B cell (primary cell): ENCODE data around the gene CUL1. TPM values are rescaled to one million over a fixed set of nuclear protein-coding genes. Genes with fewer than 3 reads are reported as not detected.

Experiments
- ATAC-seq: fragments of 200-7000 bp; cut with Tn5 transposase; one replicate; pipeline ENCODE4 v1.10.0; 2021; ENCODE audit warnings: low read depth, mild to moderate bottlenecking, moderate number of reproducible peaks, moderate library complexity
- CTCF ChIA-PET: fragments of 350-600 bp; sonication (Branson Sonifier 250); formaldehyde crosslinking; loops from one replicate; lab custom pipeline; 2021; ENCODE audit warnings: antibody characterized with exemption, inconsistent platforms; lab: Charles Lee
- POLR2A ChIA-PET: fragments of 350-600 bp; sonication (Branson Sonifier 250); formaldehyde crosslinking; loops from one replicate; lab custom pipeline; 2021; ENCODE audit warnings: antibody characterized with exemption; lab: Charles Lee
- DNase-seq: peaks from one replicate; pipeline ENCODE4 v3.0.0; 2013
- H2AFZ ChIP-seq: 2 replicates; pipeline ENCODE4 v1.6.1; 2012; ENCODE audit warnings: mild to moderate bottlenecking, low read depth, low read length; ENCODE audit not compliant: insufficient read depth, poor library complexity, severe bottlenecking
- H3K27ac ChIP-seq, 2 donors: 1 replicate in 1 of 2; 2 replicates in 1 of 2; pipeline ENCODE4 v1.5.1; 2012 to 2013; ENCODE audit warnings: low read length in 2 of 2, mild to moderate bottlenecking in 2 of 2, moderate library complexity in 1 of 2
- H3K27me3 ChIP-seq, 4 experiments: fragments of 200-600 bp in 1 of 4; sonication (generic) in 1 of 4; replicated peaks in 1 of 4; 1 replicate in 2 of 4; 2 replicates in 2 of 4; pipeline versions ENCODE4 v1.6.1 to v1.7.0; 2013 to 2016; ENCODE audit warnings: low read length in 3 of 4, mild to moderate bottlenecking in 2 of 4, mixed read lengths in 1 of 4, moderate library complexity in 1 of 4; ENCODE audit not compliant: insufficient read depth in 4 of 4, control insufficient read depth in 3 of 4; ENCODE audit errors: control extremely low read depth in 1 of 4
- H3K36me3 ChIP-seq, 2 experiments: replicated peaks in 1 of 2; 1 replicate in 1 of 2; 2 replicates in 1 of 2; pipeline versions ENCODE4 v1.6.1 to v1.7.1; 2013; ENCODE audit warnings: low read length in 1 of 2; ENCODE audit not compliant: insufficient read depth in 2 of 2, control insufficient read depth in 1 of 2; ENCODE audit errors: control extremely low read depth in 1 of 2, extremely low read depth in 1 of 2
- H3K4me1 ChIP-seq, 2 donors: fragments of 200-600 bp in 1 of 2; sonication (generic) in 1 of 2; 1 replicate in 1 of 2; 2 replicates in 1 of 2; pipeline versions ENCODE4 v1.5.1 to v1.6.1; 2013 to 2017; ENCODE audit warnings: low read length in 2 of 2; ENCODE audit not compliant: control insufficient read depth in 2 of 2, insufficient read depth in 2 of 2
- H3K4me2 ChIP-seq: replicated peaks from 2 replicates; pipeline ENCODE3; 2012; ENCODE audit warnings: mild to moderate bottlenecking, low read depth, low read length; ENCODE audit not compliant: poor library complexity, severe bottlenecking
- H3K4me3 ChIP-seq, 5 experiments: fragments of 200-600 bp in 1 of 5; sonication (generic) in 1 of 5; 1 replicate in 3 of 5; 2 replicates in 2 of 5; pipeline versions ENCODE4 v1.5.1 to v1.7.0; 2011 to 2016; ENCODE audit warnings: low read length in 4 of 5, mild to moderate bottlenecking in 4 of 5, low read depth in 2 of 5, control low read depth in 1 of 5, moderate library complexity in 1 of 5; ENCODE audit not compliant: insufficient read depth in 1 of 5; ENCODE audit errors: control extremely low read depth in 1 of 5, extremely low read depth in 1 of 5
- H3K79me2 ChIP-seq: fragments of 200-600 bp; sonication (generic); one replicate; pipeline ENCODE4 v1.6.0; 2016; ENCODE audit warnings: low read length; ENCODE audit not compliant: control insufficient read depth, insufficient read depth
- H3K9ac ChIP-seq: fragments of 200-600 bp; sonication (generic); 2 replicates; pipeline ENCODE4 v1.6.1; 2017; ENCODE audit warnings: mild to moderate bottlenecking, low read length, moderate library complexity
- H3K9me3 ChIP-seq, 3 donors: one replicate each; pipeline versions ENCODE4 v1.6.1 to v1.7.1; 2013; ENCODE audit warnings: low read length in 2 of 3; ENCODE audit not compliant: control insufficient read depth in 2 of 3, insufficient read depth in 1 of 3; ENCODE audit errors: control extremely low read depth in 1 of 3
- H4K20me1 ChIP-seq: 2 replicates; pipeline ENCODE4 v1.6.0; 2012; ENCODE audit warnings: mild to moderate bottlenecking, low read length; ENCODE audit not compliant: insufficient read depth, control insufficient read depth, poor library complexity, severe bottlenecking
- H3K27ac Mint-ChIP-seq: one replicate; pipeline ENCODE4 v1.8.0; 2021; ENCODE audit warnings: mixed read lengths
- H3K27me3 Mint-ChIP-seq: one replicate; pipeline ENCODE4 v1.8.0; 2021; ENCODE audit warnings: mixed read lengths
- H3K4me1 Mint-ChIP-seq: one replicate; pipeline ENCODE4 v1.8.0; 2021; ENCODE audit warnings: mixed read lengths
- H3K4me3 Mint-ChIP-seq: one replicate; pipeline ENCODE4 v1.8.0; 2021; ENCODE audit warnings: mixed read lengths
- H3K9me3 Mint-ChIP-seq: one replicate; pipeline ENCODE4 v1.8.0; 2022; ENCODE audit warnings: mixed read lengths; ENCODE audit not compliant: insufficient read depth
- CTCF ChIP-seq: fragments of 200-600 bp; IDR thresholded peaks from one replicate; pipeline ENCODE4 v1.8.0; 2022; ENCODE audit warnings: antibody characterized with exemption, mild to moderate bottlenecking
- EZH2 ChIP-seq: IDR thresholded peaks from 2 replicates; pipeline ENCODE4 v1.6.1; 2012; ENCODE audit warnings: borderline replicate concordance, low read depth, mild to moderate bottlenecking, moderate library complexity, low read length; ENCODE audit not compliant: insufficient read depth, poor library complexity, severe bottlenecking
- WGBS: methylation state at CpG from one replicate; pipeline ENCODE4 v1.1.5; 2013; ENCODE audit warnings: missing lambda C conversion rate; ENCODE audit not compliant: insufficient coverage; 5-methylcytosine and 5-hydroxymethylcytosine counted together
- intact Hi-C: fragments of 100-400 bp; cut with micrococcal nuclease; formaldehyde crosslinking; loops from one replicate; pipeline ENCODE4 v1.10.0; 2022
- polyA plus RNA-seq: library from polyadenylated mRNA; depleted of rRNA; stranded (reverse); fragments of >200 nt; gene quantifications from 2 replicates; pipeline ENCODE4 v1.2.3, GENCODE V29; 2012
- total RNA-seq, 2 donors: library from RNA; stranded (reverse); fragments of 120-200 nt in 1 of 2; gene quantifications; 1 replicate in 1 of 2; 2 replicates in 1 of 2; pipeline versions ENCODE4 v1.2.3 to v1.2.4, GENCODE V29; 2013 to 2022

Gene CUL1
- total and polyA plus RNA-seq, 2 donors (not counting 1 experiment from before 2014, with no cell fraction given) = 26.9 to 51.1 TPM

DNA sequence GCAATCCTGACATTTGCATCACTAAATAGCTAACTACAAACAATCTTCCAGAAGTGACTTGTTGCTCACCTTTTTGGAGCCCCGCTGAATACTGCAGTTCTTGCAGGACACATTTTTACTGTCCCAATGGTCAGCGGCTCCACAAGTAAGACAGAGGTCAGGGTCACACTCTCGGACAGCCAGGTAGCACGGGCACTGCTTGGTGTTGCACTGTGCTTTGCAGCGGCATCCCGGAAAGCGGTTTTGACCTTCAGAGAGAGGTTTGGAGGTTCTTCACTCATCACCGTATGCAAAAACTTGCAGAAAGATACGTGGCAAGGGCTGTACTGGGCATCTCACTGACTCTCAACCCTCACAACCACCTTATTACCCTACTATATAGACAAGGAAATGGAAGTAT lies 115.2 kb downstream of the CUL1 start:
- no peaks in the 10 kb centered on the region for H3K9me3 Mint-ChIP-seq
- ATAC-seq = no peak
- no peak overlapping the region for H3K27ac Mint-ChIP-seq
- H3K4me1 Mint-ChIP-seq = peaks cover 35% of the 10 kb centered on the region
- 100% methylated on average over 4 of the region's 9 CpGs for WGBS
- H3K36me3 ChIP-seq = peaks cover 4 to 8% of the 10 kb centered on the region in 2 experiments
- H3K9ac ChIP-seq = no peak overlapping the region
- H3K79me2 ChIP-seq = no peaks in the 10 kb centered on the region
- TF ChIP-seq EZH2 = no peak
- TF ChIP-seq CTCF = no peak
- H3K27me3 Mint-ChIP-seq = no peaks in the 10 kb centered on the region
- H2AFZ ChIP-seq = no peak overlapping the region
- intact Hi-C loops = no loop called here
- no peak for DNase-seq
- H3K4me3 Mint-ChIP-seq = no peak overlapping the region
- ChIA-PET CTCF (no interaction called here), POLR2A (no interaction called here)
- no peaks in the 10 kb centered on the region for H3K27me3 ChIP-seq
- H3K4me1 ChIP-seq = peaks cover 15 to 22% of the 10 kb centered on the region in 2 donors
- no peaks in the 10 kb centered on the region for H3K9me3 ChIP-seq
- no peak overlapping the region for H3K4me3 ChIP-seq
- H3K4me2 ChIP-seq = no peak overlapping the region
- H4K20me1 ChIP-seq = no peaks in the 10 kb centered on the region
- no peak overlapping the region for H3K27ac ChIP-seq

GRCh38 chr7:148814922-148815559 lies 116.3 kb downstream of the CUL1 start:
- Mint-ChIP-seq H3K9me3 (no peaks in the 10 kb centered on the region), H3K4me3 (no peak overlapping the region), H3K27ac (no peak overlapping the region), H3K4me1 (peaks cover 35% of the 10 kb centered on the region), H3K27me3 (no peaks in the 10 kb centered on the region)
- H3K4me1 ChIP-seq = peaks cover 15 to 22% of the 10 kb centered on the region in 2 donors
- no peak overlapping the region for H2AFZ ChIP-seq
- H3K9me3 ChIP-seq = no peaks in the 10 kb centered on the region
- ChIA-PET POLR2A (no interaction called here), CTCF (no interaction called here)
- no peak overlapping the region for H3K27ac ChIP-seq
- no peak overlapping the region for H3K4me3 ChIP-seq
- no peak for ATAC-seq
- DNase-seq = no peak
- peaks cover 4 to 7% of the 10 kb centered on the region in 2 experiments for H3K36me3 ChIP-seq
- intact Hi-C loops = no loop called here
- no peak overlapping the region for H3K9ac ChIP-seq
- no peaks in the 10 kb centered on the region for H3K79me2 ChIP-seq
- H3K27me3 ChIP-seq = no peaks in the 10 kb centered on the region
- WGBS = 98% methylated on average over 6 of the region's 10 CpGs
- no peak for TF ChIP-seq CTCF
- TF ChIP-seq EZH2 = no peak
- no peaks in the 10 kb centered on the region for H4K20me1 ChIP-seq
- H3K4me2 ChIP-seq = peak overlapping the region; percentile 0
